ENCODE data around the gene IQGAP2. TPM values are rescaled to one million over a fixed set of nuclear protein-coding genes. Genes with fewer than 3 reads are reported as not detected.

The IQGAP2 gene
- total RNA-seq, 1 donor from 2014 or later = 8.8 TPM

GRCh38 chr5:76662521-76662920, 259.4 kb downstream of the IQGAP2 start:
- DNase-seq (ENCODE audit: extremely low spot score, unreplicated experiment) = no peak
- peaks cover 6% of the 10 kb centered on the region for H3K4me1 Mint-ChIP-seq (ENCODE audit: unreplicated experiment)
- no peaks in the 10 kb centered on the region for H3K9me3 Mint-ChIP-seq (ENCODE audit: unreplicated experiment)
- no peak overlapping the region for H3K4me3 Mint-ChIP-seq (ENCODE audit: unreplicated experiment)
- H3K36me3 Mint-ChIP-seq (ENCODE audit: unreplicated experiment) = peaks cover 3% of the 10 kb centered on the region
- H3K27me3 Mint-ChIP-seq (ENCODE audit: unreplicated experiment) = no peaks in the 10 kb centered on the region
- no peak for TF ChIP-seq CTCF (IDR thresholded peaks at IDR 0.05)
- no peak overlapping the region for H3K27ac Mint-ChIP-seq (ENCODE audit: unreplicated experiment)

DNA sequence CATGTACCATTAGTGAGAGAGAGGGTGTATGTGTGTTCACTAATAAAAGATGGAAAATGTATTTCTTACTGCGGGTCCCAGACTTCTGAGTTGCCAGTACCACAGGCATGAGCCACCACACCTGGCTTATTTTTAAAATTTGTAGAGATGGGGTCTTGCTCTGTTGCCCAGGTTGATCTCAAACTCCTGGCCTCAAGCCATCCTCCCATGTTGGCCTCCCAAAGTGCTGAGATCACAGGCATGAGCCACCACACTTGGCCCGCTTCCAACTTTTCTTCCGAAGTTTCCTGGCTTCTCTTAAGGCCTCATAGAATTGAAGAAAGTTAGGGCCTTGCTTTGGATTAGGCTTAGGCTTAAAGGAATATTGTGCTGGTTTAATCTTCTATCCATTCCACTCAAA, 260.5 kb downstream of the IQGAP2 start:
- Mint-ChIP-seq H3K27ac (ENCODE audit: unreplicated experiment) (no peak overlapping the region), H3K4me3 (ENCODE audit: unreplicated experiment) (no peak overlapping the region), H3K9me3 (ENCODE audit: unreplicated experiment) (no peaks in the 10 kb centered on the region), H3K4me1 (ENCODE audit: unreplicated experiment) (peaks cover 6% of the 10 kb centered on the region), H3K36me3 (ENCODE audit: unreplicated experiment) (peaks cover 3% of the 10 kb centered on the region), H3K27me3 (ENCODE audit: unreplicated experiment) (no peaks in the 10 kb centered on the region)
- no peak for TF ChIP-seq CTCF (IDR thresholded peaks at IDR 0.05)
- DNase-seq (ENCODE audit: extremely low spot score, unreplicated experiment) = no peak

DNA sequence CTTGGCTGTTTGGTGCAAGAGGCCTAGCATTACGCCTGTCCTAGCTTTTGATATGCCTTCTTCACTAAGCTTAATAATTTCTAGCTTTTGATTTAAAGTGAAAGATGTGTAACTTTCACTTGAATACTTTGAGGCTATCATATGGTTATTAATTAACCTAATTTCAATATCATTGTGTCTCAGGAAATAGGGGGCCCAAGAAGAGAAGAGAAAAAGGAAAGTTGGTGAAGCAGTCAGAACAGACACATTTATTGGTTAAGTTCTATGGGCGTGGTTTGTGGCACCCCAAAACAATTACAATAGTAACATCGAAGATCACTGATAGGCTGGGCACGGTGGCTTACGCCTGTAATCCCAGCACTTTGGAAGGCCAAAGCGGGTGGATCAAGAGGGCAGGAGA, 261.0 kb downstream of the IQGAP2 start:
- DNase-seq (ENCODE audit: extremely low spot score, unreplicated experiment) = no peak
- TF ChIP-seq CTCF (IDR thresholded peaks at IDR 0.05) = no peak
- peaks cover 3% of the 10 kb centered on the region for H3K36me3 Mint-ChIP-seq (ENCODE audit: unreplicated experiment)
- H3K4me1 Mint-ChIP-seq (ENCODE audit: unreplicated experiment) = peaks cover 6% of the 10 kb centered on the region
- H3K9me3 Mint-ChIP-seq (ENCODE audit: unreplicated experiment) = no peaks in the 10 kb centered on the region
- no peak overlapping the region for H3K4me3 Mint-ChIP-seq (ENCODE audit: unreplicated experiment)
- no peak overlapping the region for H3K27ac Mint-ChIP-seq (ENCODE audit: unreplicated experiment)
- no peaks in the 10 kb centered on the region for H3K27me3 Mint-ChIP-seq (ENCODE audit: unreplicated experiment)

DNA sequence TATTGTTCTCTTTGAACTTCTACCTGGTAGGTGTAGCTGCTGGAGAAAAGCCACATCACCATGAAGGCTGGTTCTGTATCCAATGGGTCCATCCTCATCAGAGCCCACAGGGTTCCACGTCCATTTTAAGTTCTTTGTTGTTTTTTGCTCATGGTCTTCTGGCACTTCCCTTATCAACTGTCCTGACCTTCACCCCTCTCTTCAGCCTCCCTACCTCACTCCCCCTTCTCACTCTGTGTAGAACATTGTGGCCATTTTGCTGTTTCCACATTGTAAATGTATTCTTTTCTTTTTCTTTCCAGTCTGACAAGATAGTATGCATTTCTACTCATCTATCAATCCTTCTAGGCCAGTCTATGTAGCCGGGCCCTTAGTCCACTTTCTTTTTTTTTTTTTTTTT, 264.4 kb downstream of the IQGAP2 start:
- no peak overlapping the region for H3K4me3 Mint-ChIP-seq (ENCODE audit: unreplicated experiment)
- no peak overlapping the region for H3K27ac Mint-ChIP-seq (ENCODE audit: unreplicated experiment)

DNA sequence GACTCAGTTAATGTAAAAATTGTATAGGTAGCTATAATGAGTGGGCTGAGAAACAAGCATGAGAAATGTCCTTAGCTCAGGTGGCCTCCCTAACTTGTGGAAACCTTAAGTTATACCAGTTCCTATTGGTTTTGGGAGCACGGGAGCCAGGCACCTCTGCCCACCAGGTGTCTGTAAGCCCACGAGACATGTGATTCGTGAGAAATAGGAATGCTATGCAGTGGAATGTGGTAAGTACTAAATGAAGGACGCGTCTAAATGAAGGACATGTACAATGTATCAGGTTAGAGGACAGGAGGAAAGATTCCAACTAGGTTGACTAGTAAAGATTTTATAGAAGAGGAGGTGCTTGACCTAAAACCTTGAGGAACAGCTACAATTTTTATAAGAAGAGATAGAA, 266.2 kb downstream of the IQGAP2 start:
- Mint-ChIP-seq H3K9me3 (ENCODE audit: unreplicated experiment) (no peaks in the 10 kb centered on the region), H3K27ac (ENCODE audit: unreplicated experiment) (no peak overlapping the region), H3K36me3 (ENCODE audit: unreplicated experiment) (peaks cover 5% of the 10 kb centered on the region), H3K4me3 (ENCODE audit: unreplicated experiment) (no peak overlapping the region), H3K27me3 (ENCODE audit: unreplicated experiment) (no peaks in the 10 kb centered on the region), H3K4me1 (ENCODE audit: unreplicated experiment) (peaks cover 22% of the 10 kb centered on the region)
- no peak for DNase-seq (ENCODE audit: extremely low spot score, unreplicated experiment)
- TF ChIP-seq CTCF (IDR thresholded peaks at IDR 0.05) = no peak

More for the DNA sequence above, 264.4 kb downstream of the IQGAP2 start:
- Mint-ChIP-seq H3K36me3 (ENCODE audit: unreplicated experiment) (peaks cover 5% of the 10 kb centered on the region), H3K27me3 (ENCODE audit: unreplicated experiment) (no peaks in the 10 kb centered on the region), H3K4me1 (ENCODE audit: unreplicated experiment) (peaks cover 15% of the 10 kb centered on the region), H3K9me3 (ENCODE audit: unreplicated experiment) (no peaks in the 10 kb centered on the region)
- TF ChIP-seq CTCF (IDR thresholded peaks at IDR 0.05) = no peak
- no peak for DNase-seq (ENCODE audit: extremely low spot score, unreplicated experiment)
